GM12878 (cell line): ENCODE results near the gene NT5E. TPM values are rescaled to one million over a fixed set of nuclear protein-coding genes. Genes with fewer than 3 reads are reported as not detected.

ENCODE experiments used
- ATAC-seq: fragments of 200-7000 bp; cut with Tn5 transposase; 3 replicates; pipeline ENCODE4 v1.9.1; 2020; ENCODE audit warnings: mild to moderate bottlenecking, moderate library complexity
- BruUV-seq: library from RNA; stranded (reverse); fragments of 400-500 nt; replicated peaks from 2 replicates; lab custom pipeline; 2021; lab: Mats Ljungman, UMichigan
- CTCF ChIA-PET: fragments of 300-600 bp; sonication (Branson Sonifier 250); formaldehyde crosslinking; extraction: SDS; loops from one replicate; lab custom pipeline; 2021; ENCODE audit warnings: inconsistent platforms; lab: Yijun Ruan, JAX
- POLR2A ChIA-PET: fragments of 350-600 bp; formaldehyde crosslinking; extraction: SDS; loops from one replicate; lab custom pipeline; 2021; ENCODE audit warnings: inconsistent platforms; lab: Charles Lee
- RAD21 ChIA-PET: fragments of 300-600 bp; sonication (Branson Sonifier 250); formaldehyde crosslinking; loops from one replicate; lab custom pipeline; 2023; ENCODE audit warnings: antibody characterized with exemption; ENCODE audit not compliant: unreplicated experiment; lab: Charles Lee
- SMC1A ChIA-PET: fragments of 300-600 bp; sonication (Branson Sonifier 250); formaldehyde crosslinking; loops from one replicate; lab custom pipeline; 2023; ENCODE audit not compliant: unreplicated experiment, uncharacterized antibody; lab: Charles Lee
- DNase-seq: peaks from one replicate; pipeline ENCODE4 v3.0.0-alpha.2; 2011; ENCODE audit warnings: low read depth, low spot score
- FAIRE-seq: peaks from 3 replicates; lab custom pipeline; 2011; peaks lifted over from hg19 to GRCh38; lab: Jason Lieb, UNC
- H2AFZ ChIP-seq: 2 replicates; pipeline ENCODE4 v1.6.0; 2011; ENCODE audit warnings: low read depth, low read length, control low read depth; ENCODE audit not compliant: control insufficient read depth
- H3K27ac ChIP-seq: 2 replicates; pipeline ENCODE4 v1.5.1; 2011; ENCODE audit warnings: control low read depth; ENCODE audit not compliant: control insufficient read depth, insufficient read depth
- H3K27me3 ChIP-seq, 2 experiments: replicated peaks in 1 of 2; 2 replicates each; pipeline versions ENCODE4 v1.6.0 to v1.6.1; 2011; ENCODE audit warnings: low read length in 1 of 2; ENCODE audit not compliant: control insufficient read depth in 2 of 2, insufficient read depth in 2 of 2
- H3K36me3 ChIP-seq, 2 experiments: 2 replicates each; pipeline ENCODE4 v1.5.1; 2011; ENCODE audit warnings: low read length in 1 of 2; ENCODE audit not compliant: control insufficient read depth in 2 of 2, insufficient read depth in 2 of 2
- H3K4me1 ChIP-seq: 2 replicates; pipeline ENCODE4 v1.6.1; 2011; ENCODE audit warnings: mild to moderate bottlenecking, low read length, moderate library complexity, mixed read lengths; ENCODE audit not compliant: control insufficient read depth, insufficient read depth
- H3K4me2 ChIP-seq: 2 replicates; pipeline ENCODE4 v1.6.0; 2011; ENCODE audit warnings: control low read depth; ENCODE audit not compliant: control insufficient read depth, insufficient read depth
- H3K4me3 ChIP-seq: fragments of 200-600 bp; sonication (generic); 2 replicates; pipeline ENCODE4 v1.5.1; 2016
- H3K79me2 ChIP-seq: 2 replicates; pipeline ENCODE4 v1.6.0; 2011; ENCODE audit warnings: low read length; ENCODE audit not compliant: control insufficient read depth, insufficient read depth
- H3K9ac ChIP-seq: 2 replicates; pipeline ENCODE4 v1.8.0; 2011; ENCODE audit warnings: low read length, control low read depth, mixed read lengths; ENCODE audit not compliant: control insufficient read depth, insufficient read depth
- H3K9me3 ChIP-seq: replicated peaks from 3 replicates; pipeline ENCODE4 v1.5.1; 2011; ENCODE audit warnings: mild to moderate bottlenecking, low read length; ENCODE audit not compliant: control insufficient read depth, insufficient read depth
- H4K20me1 ChIP-seq: 2 replicates; pipeline ENCODE4 v1.6.0; 2011; ENCODE audit not compliant: control insufficient read depth, insufficient read depth
- CEBPB ChIP-seq, 2 experiments: fragments of 150-350 bp in 1 of 2; IDR thresholded peaks; 2 replicates each; pipeline ENCODE4 v1.6.1; 2012 to 2014; ENCODE audit warnings: low read depth in 2 of 2, low read length in 2 of 2, borderline replicate concordance in 1 of 2, inconsistent platforms in 1 of 2
- CREM ChIP-seq: IDR thresholded peaks from 2 replicates; pipeline ENCODE4 v1.6.1; 2014; ENCODE audit warnings: antibody characterized with exemption, low read depth
- ESRRA ChIP-seq: IDR thresholded peaks from 2 replicates; pipeline ENCODE4 v1.6.1; 2012; ENCODE audit warnings: mild to moderate bottlenecking, low read length, improper control_type of control experiment
- JUNB ChIP-seq: IDR thresholded peaks from 2 replicates; pipeline ENCODE4 v1.6.1; 2016; ENCODE audit warnings: antibody characterized with exemption, mild to moderate bottlenecking
- MEF2A ChIP-seq: IDR thresholded peaks from 2 replicates; pipeline ENCODE4 v1.6.1; 2011; ENCODE audit warnings: low read depth, mild to moderate bottlenecking, low read length, moderate library complexity; ENCODE audit not compliant: insufficient read depth
- NFIC ChIP-seq: IDR thresholded peaks from 2 replicates; pipeline ENCODE4 v1.6.1; 2012; ENCODE audit warnings: low read depth, mild to moderate bottlenecking, inconsistent platforms, low read length, moderate library complexity
- NR2F1 ChIP-seq: fragments of 450-650 bp; conservative IDR thresholded peaks from 2 replicates; pipeline ENCODE4 v1.6.1; 2017; ENCODE audit warnings: mild to moderate bottlenecking
- PAX5 ChIP-seq: IDR thresholded peaks from 2 replicates; pipeline ENCODE4 v1.6.1; 2011; ENCODE audit warnings: low read depth, low read length, borderline replicate concordance
- RFX5 ChIP-seq: IDR thresholded peaks from 2 replicates; pipeline ENCODE4 v1.6.1; 2011; ENCODE audit warnings: low read depth, low read length, improper control_type of control experiment
- RUNX3 ChIP-seq: IDR thresholded peaks from 2 replicates; pipeline ENCODE4 v1.6.1; 2012; ENCODE audit warnings: low read length, inconsistent platforms
- SMARCA5 ChIP-seq: fragments of 450-650 bp; IDR thresholded peaks from 2 replicates; pipeline ENCODE4 v1.6.1; 2017; ENCODE audit warnings: mild to moderate bottlenecking
- TARDBP ChIP-seq: IDR thresholded peaks from 2 replicates; pipeline ENCODE4 v1.6.1; 2016; ENCODE audit warnings: borderline replicate concordance
- ZNF24 ChIP-seq: fragments of 450-650 bp; IDR thresholded peaks from 2 replicates; pipeline ENCODE4 v1.6.1; 2017; ENCODE audit warnings: antibody characterized with exemption, mild to moderate bottlenecking
- ZNF622 ChIP-seq: fragments of 450-650 bp; IDR thresholded peaks from 2 replicates; pipeline ENCODE4 v1.6.1; 2017; ENCODE audit warnings: mild to moderate bottlenecking, inconsistent platforms
- WGBS: methylation state at CpG from one replicate; pipeline ENCODE4 v1.1.6; 2016; ENCODE audit warnings: low lambda C conversion rate; ENCODE audit not compliant: insufficient replicate concordance, insufficient coverage; ENCODE audit errors: missing lambda C conversion rate; 5-methylcytosine and 5-hydroxymethylcytosine counted together
- in situ Hi-C: fragments of 300-500 bp; cut with MboI; formaldehyde crosslinking; loops from 9 replicates; pipeline ENCODE4 v1.14.3; 2018; ENCODE audit warnings: mixed read lengths
- intact Hi-C: fragments of 100-400 bp; cut with micrococcal nuclease; formaldehyde crosslinking; loops from one replicate; pipeline ENCODE4 v1.14.2; 2022; ENCODE audit not compliant: unreplicated experiment
- polyA plus RNA-seq, 11 experiments: library from polyadenylated mRNA; depleted of rRNA in 4 of 11; unstranded in 6 of 11; stranded (reverse) in 5 of 11; fragments of >200 nt; fragmentation: Nextera tagmentation in 4 of 11; fragmentation: Illumina TruSeq in 1 of 11; extraction: Ambion mirVana in 4 of 11; extraction: Trizol in 1 of 11; gene quantifications; 1 replicate in 1 of 11; 2 replicates in 10 of 11; pipeline versions ENCODE4 v1.2.1 to v1.2.3, GENCODE V29; 2011 to 2016; ENCODE audit warnings: inconsistent platforms in 2 of 11, missing spikeins in 2 of 11, low read depth in 1 of 11
- total RNA-seq, 4 experiments: library from RNA; depleted of rRNA in 3 of 4; stranded (reverse); fragments of >200 nt in 3 of 4; fragmentation: Illumina TruSeq in 1 of 4; extraction: Trizol in 1 of 4; gene quantifications; 2 replicates each; pipeline versions ENCODE4 v1.2.1 to v1.2.3, GENCODE V29; 2013 to 2021

Gene NT5E
- total and polyA plus RNA-seq, 10 of the 15 experiments (the other 5 are each of a cell fraction or from before 2014, with no cell fraction given): 1.9 to 9.7 (median 7.3) TPM

GRCh38 chr6:85506441-85507093 is 56.7 kb downstream of the NT5E start:
- no peaks in the 10 kb centered on the region for H3K9me3 ChIP-seq
- H3K79me2 ChIP-seq: no peaks in the 10 kb centered on the region
- DNase-seq (no peak), FAIRE-seq (no peak), ATAC-seq (peak; percentile 56)
- TF ChIP-seq MEF2A: 0 out of 2 replicates have a peak, but pooled peaks have one; percentile 27
- no peak for TF ChIP-seq ESRRA
- TF ChIP-seq RFX5: no peak
- TF ChIP-seq RUNX3: peak; percentile 41; the same call in 1 of the 2 replicates
- no peak for TF ChIP-seq PAX5
- peak; percentile 74 for TF ChIP-seq JUNB
- peak; percentile 38; the same call in 1 of the 2 replicates for TF ChIP-seq NFIC
- TF ChIP-seq ZNF622: no peak
- no peak for TF ChIP-seq SMARCA5
- no peak for TF ChIP-seq ZNF24
- TF ChIP-seq TARDBP: no peak
- TF ChIP-seq CEBPB (IDR thresholded peaks at IDR 0.05; ENCODE audit: borderline replicate concordance in 1 of 2, low read depth in 2 of 2, low read length in 2 of 2): no peak
- TF ChIP-seq NR2F1: 0 out of 2 replicates have a peak, but pooled peaks have one; percentile 11
- TF ChIP-seq CREM: no peak
- ChIA-PET POLR2A (interaction anchor here (1.0 to 1.3 kb wide), 2 partner anchors 12 to 30 kb away, joined by 3 read pairs; no protein-coding TSS in a partner anchor), RAD21 (interaction anchor here (1.3 kb wide), 2 partner anchors 24 to 151 kb away, joined by 6 to 7 read pairs; no protein-coding TSS in a partner anchor), CTCF (interaction anchor here (0.9 to 2.3 kb wide), 5 partner anchors 17 to 183 kb away, joined by 3 to 13 read pairs (median 4); no protein-coding TSS in a partner anchor), SMC1A (interaction anchor here (1.0 to 1.2 kb wide), 3 partner anchors 11 to 76 kb away, joined by 3 read pairs; no protein-coding TSS in a partner anchor)
- no peak overlapping the region for H3K9ac ChIP-seq
- no peaks in the 10 kb centered on the region for H3K27me3 ChIP-seq
- no peak overlapping the region for H2AFZ ChIP-seq
- H3K36me3 ChIP-seq: peaks cover 2 to 5% of the 10 kb centered on the region in 2 experiments; a peak in 3 of 4 replicates
- H3K4me2 ChIP-seq: no peak overlapping the region
- H3K4me3 ChIP-seq: no peak overlapping the region
- in situ Hi-C loops (no loop called here), intact Hi-C loops (no loop called here)
- no peak overlapping the region for H3K27ac ChIP-seq
- no peaks in the 10 kb centered on the region for H4K20me1 ChIP-seq
- H3K4me1 ChIP-seq: no peaks in the 10 kb centered on the region
- BruUV-seq: no TSS peak
- 30% methylated on average over 8 of the region's 8 CpGs for WGBS
